AG04449 (cell line): ENCODE results near the gene TLX2.

Experiments used
- CTCF ChIA-PET: fragments of 350-600 bp; formaldehyde crosslinking; extraction: SDS; loops from one replicate; lab custom pipeline; 2021; ENCODE audit warnings: antibody characterized with exemption; lab: Yijun Ruan, JAX
- POLR2A ChIA-PET: fragments of 400-600, 350-600 bp; formaldehyde crosslinking; extraction: SDS; loops from one replicate; lab custom pipeline; 2020; ENCODE audit warnings: antibody characterized with exemption, inconsistent platforms; lab: Yijun Ruan, JAX
- DNase-seq: peaks from one replicate; pipeline ENCODE4 v3.0.0-alpha.2; 2010; ENCODE audit warnings: low read depth, low spot score
- H3K4me3 ChIP-seq: 2 replicates; pipeline ENCODE4 v1.5.1; 2011; ENCODE audit warnings: low read depth, mild to moderate bottlenecking, control low read depth, low read length
- TF ChIP-seq, protein P1 (sequence below): IDR thresholded peaks from one replicate; pipeline ENCODE4 v1.5.1; 2011; ENCODE audit warnings: mild to moderate bottlenecking, moderate library complexity, low read length, control low read depth, inconsistent platforms; ENCODE audit not compliant: insufficient read depth; ENCODE audit errors: missing control alignments

The TLX2 gene

DNA sequence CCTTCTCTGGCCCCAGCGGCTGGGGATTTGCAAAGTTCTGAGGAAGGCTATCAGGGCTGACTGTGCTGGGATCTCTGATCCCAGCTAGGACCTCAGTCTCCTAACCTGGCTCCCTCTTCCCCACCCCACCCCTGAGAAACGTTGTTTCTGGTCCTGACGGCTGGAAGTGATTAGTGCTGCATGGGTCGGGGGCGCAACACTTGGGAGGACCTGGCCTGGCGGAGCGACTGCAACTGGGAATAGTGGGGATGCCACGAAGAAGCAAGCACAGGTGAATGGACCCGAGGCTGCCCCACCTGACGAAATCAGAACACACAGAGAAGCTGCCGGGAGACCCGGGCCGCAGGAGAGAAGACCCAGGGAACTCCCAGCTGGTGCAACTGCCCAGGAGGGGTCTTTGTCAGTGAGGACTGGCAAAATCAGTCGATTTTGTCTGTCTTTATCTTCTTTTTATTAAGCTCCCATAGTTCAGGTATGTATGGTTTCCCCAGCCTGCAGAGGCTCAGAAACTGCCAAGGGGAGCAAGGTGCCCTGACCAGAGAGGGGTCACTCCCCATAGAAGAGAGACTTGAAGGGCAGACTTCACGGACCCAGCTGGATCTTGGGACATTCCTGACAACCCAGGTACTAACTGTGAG is 14.2 kb upstream of the TLX2 start:
- POLR2A ChIA-PET, result interaction anchor here (1.1 to 1.3 kb wide), 2 partner anchors 17 to 28 kb away, joined by 3 to 5 read pairs; partner anchors contain the start of genes CCDC142, MRPL53 and TTC31
- CTCF ChIA-PET, result interaction anchor here (1.2 to 13.6 kb wide), 3 partner anchors 10 to 87 kb away, joined by 3 to 202 read pairs (median 29); partner anchors contain the start of genes CCDC142 and TTC31
- no peak for DNase-seq
- TF ChIP-seq, protein P1, sequence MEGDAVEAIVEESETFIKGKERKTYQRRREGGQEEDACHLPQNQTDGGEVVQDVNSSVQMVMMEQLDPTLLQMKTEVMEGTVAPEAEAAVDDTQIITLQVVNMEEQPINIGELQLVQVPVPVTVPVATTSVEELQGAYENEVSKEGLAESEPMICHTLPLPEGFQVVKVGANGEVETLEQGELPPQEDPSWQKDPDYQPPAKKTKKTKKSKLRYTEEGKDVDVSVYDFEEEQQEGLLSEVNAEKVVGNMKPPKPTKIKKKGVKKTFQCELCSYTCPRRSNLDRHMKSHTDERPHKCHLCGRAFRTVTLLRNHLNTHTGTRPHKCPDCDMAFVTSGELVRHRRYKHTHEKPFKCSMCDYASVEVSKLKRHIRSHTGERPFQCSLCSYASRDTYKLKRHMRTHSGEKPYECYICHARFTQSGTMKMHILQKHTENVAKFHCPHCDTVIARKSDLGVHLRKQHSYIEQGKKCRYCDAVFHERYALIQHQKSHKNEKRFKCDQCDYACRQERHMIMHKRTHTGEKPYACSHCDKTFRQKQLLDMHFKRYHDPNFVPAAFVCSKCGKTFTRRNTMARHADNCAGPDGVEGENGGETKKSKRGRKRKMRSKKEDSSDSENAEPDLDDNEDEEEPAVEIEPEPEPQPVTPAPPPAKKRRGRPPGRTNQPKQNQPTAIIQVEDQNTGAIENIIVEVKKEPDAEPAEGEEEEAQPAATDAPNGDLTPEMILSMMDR, result no peak
- no peak overlapping the region; the same call in 1 of the 2 replicates for H3K4me3 ChIP-seq

DNA sequence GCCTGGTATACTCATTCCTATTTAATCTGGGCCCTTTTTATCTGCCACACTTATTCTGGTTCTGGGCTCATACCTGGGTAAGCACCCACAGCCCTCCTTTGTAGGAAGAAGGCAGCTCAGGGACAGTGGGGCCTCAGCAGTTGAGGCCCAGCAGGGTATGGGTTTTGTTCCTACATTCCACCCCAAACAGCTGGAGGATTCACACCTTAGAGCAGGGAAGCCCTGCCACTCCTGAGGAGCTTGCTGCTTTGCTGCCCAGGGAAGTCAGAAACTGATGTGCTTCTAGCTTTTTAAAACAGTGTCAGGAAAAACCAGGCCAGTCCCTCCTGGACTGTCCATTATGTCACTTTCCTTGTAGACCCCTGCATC is 13.7 kb upstream of the TLX2 start:
- H3K4me3 ChIP-seq, result no peak overlapping the region
- TF ChIP-seq, protein P1, result no peak
- no peak for DNase-seq
- CTCF ChIA-PET, result interaction anchor here (1.2 to 13.6 kb wide), 3 partner anchors 10 to 86 kb away, joined by 3 to 202 read pairs (median 29); partner anchors contain the start of genes CCDC142 and TTC31
- POLR2A ChIA-PET, result interaction anchor here (1.1 to 1.3 kb wide), 2 partner anchors 18 to 28 kb away, joined by 3 to 5 read pairs; partner anchors contain the start of genes CCDC142, MRPL53 and TTC31

- TF ChIP-seq, protein P1, result no peak
- POLR2A ChIA-PET, result no interaction called here
Observed at GRCh38 chr2:74501335-74502071, 12.7 kb upstream of the TLX2 start.

DNA sequence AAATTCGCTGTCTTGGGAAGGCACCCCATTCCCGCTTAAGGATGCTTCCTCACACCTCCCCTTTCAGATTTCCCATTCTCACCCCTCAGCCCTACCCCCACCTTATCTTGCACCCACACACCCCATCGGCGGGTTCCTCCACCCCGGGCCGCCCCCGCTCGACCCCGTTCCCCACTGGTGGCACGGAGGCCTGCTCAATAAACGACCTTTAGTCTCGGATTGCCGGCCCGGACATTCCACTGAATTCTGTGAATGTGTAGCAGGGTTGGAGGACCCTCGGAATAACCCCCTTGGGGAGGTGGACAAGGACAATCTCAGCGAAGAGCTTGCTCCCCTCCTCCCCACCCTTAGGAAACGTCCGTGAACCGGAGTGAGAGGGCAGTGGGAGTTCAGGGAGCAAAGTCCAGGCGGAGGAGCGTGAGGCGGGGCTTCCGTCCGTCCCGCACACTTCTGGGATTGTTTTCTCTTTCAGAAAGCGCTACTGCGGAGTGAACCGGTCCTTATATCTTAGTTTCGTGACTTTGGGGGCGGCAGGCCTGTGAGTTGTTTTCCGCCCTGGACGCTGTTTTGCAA is 12.0 kb upstream of the TLX2 start:
- peak overlapping the region; percentile 64 for H3K4me3 ChIP-seq
- CTCF ChIA-PET, result interaction anchor here (1.2 to 13.6 kb wide), 4 partner anchors 9 to 85 kb away, joined by 3 to 202 read pairs (median 22); partner anchors contain the start of genes CCDC142 and TTC31

More at GRCh38 chr2:74501335-74502071, 12.7 kb upstream of the TLX2 start:
- no peak for DNase-seq
- peak overlapping the region; percentile 29; the same call in 1 of the 2 replicates for H3K4me3 ChIP-seq
- CTCF ChIA-PET, result interaction anchor here (0.7 to 13.6 kb wide), 4 partner anchors 8 to 85 kb away, joined by 3 to 202 read pairs (median 16); partner anchors contain the start of genes CCDC142 and TTC31

GRCh38 chr2:74502720-74503505 is 11.3 kb upstream of the TLX2 start:
- H3K4me3 ChIP-seq, result peak overlapping the region; percentile 64
- ChIA-PET POLR2A (interaction anchor here (0.6 to 1.5 kb wide), 7 partner anchors 20 to 87 kb away, joined by 3 to 11 read pairs (median 3); partner anchors contain the start of genes AUP1, CCDC142, DQX1 and HTRA2), CTCF (interaction anchor here (1.0 to 13.6 kb wide), 4 partner anchors 10 to 84 kb away, joined by 3 to 202 read pairs (median 20); partner anchors contain the start of genes CCDC142 and TTC31)
- TF ChIP-seq, protein P1, result peak; percentile 55
- DNase-seq, result no peak

More for the DNA sequence above, 12.0 kb upstream of the TLX2 start:
- POLR2A ChIA-PET, result no interaction called here
- no peak for DNase-seq
- TF ChIP-seq, protein P1, result no peak
